ENCODE measurements around the gene DCTPP1. TPM values are rescaled to one million over a fixed set of nuclear protein-coding genes. Genes with fewer than 3 reads are reported as not detected.
A peak's percentile ranks its signal among the peaks of the same experiment; 100 is the strongest.

Gene DCTPP1
- total and polyA plus RNA-seq, 2 donors (not counting 3 experiments of a cell fraction or from before 2014, with no cell fraction given): 68.0 to 88.6 TPM

- TF ChIP-seq POLR2AphosphoS5 (IDR thresholded peaks at IDR 0.05; ENCODE audit: insufficient read depth, low read depth, low read length) (peak; percentile 95), CTCF (IDR thresholded peaks at IDR 0.05; ENCODE audit: extremely low read depth in 1 of 2, insufficient read depth in 1 of 2, low read depth in 1 of 2, low read length in 2 of 2) (peak in 1 of 2 donors; percentile 37), MAX (IDR thresholded peaks at IDR 0.05; ENCODE audit: insufficient read depth, insufficient read length) (peak; percentile 19), FOS (IDR thresholded peaks at IDR 0.05; ENCODE audit: borderline replicate concordance, insufficient read depth, low read length) (no peak), POLR2A (IDR thresholded peaks at IDR 0.05; ENCODE audit: low read depth, low read length) (peak; percentile 42), JUN (IDR thresholded peaks at IDR 0.05; ENCODE audit: borderline replicate concordance, insufficient read depth, insufficient read length, low read depth) (no peak)
- FAIRE-seq (peak; percentile 87), DNase-seq (ENCODE audit: low read depth, low spot score) (peak; percentile 96)
- Histone ChIP-seq H3K27me3 (ENCODE audit: control insufficient read depth in 2 of 2, insufficient read depth in 2 of 2, low read length in 2 of 2) (no peaks in the 10 kb centered on the region), H3K4me3 (replicated peaks in 1 of 3; ENCODE audit: insufficient read depth in 1 of 3, low read depth in 1 of 3, low read length in 3 of 3) (peak overlapping the region in 2 of 3 experiments; percentile 44 to 57), H3K27ac (ENCODE audit: insufficient read depth, low read depth, low read length) (no peak overlapping the region), H3K9me3 (replicated peaks; ENCODE audit: control insufficient read depth, insufficient read depth, low read length) (no peaks in the 10 kb centered on the region), H4K20me1 (replicated peaks; ENCODE audit: control insufficient read depth, extremely low read depth, insufficient read depth, low read length) (no peaks in the 10 kb centered on the region), H3K36me3 (ENCODE audit: control insufficient read depth in 2 of 2, extremely low read depth in 1 of 2, insufficient read depth in 2 of 2, low read length in 2 of 2) (peaks cover 3 to 6% of the 10 kb centered on the region in 2 experiments), H3K79me2 (ENCODE audit: control insufficient read depth, insufficient read depth, low read length) (no peaks in the 10 kb centered on the region), H3K9ac (replicated peaks; ENCODE audit: extremely low read depth, insufficient read depth, low read length) (no peak overlapping the region), H3K4me2 (ENCODE audit: insufficient read depth, low read length) (peak overlapping the region; percentile 53), H2AFZ (ENCODE audit: low read depth, low read length) (peak overlapping the region; percentile 62), H3K9me1 (replicated peaks; ENCODE audit: control insufficient read depth, extremely low read depth, insufficient read depth, low read length) (no peaks in the 10 kb centered on the region), H3K4me1 (ENCODE audit: control insufficient read depth, extremely low read depth, insufficient read depth, low read length) (peaks cover 3% of the 10 kb centered on the region)
- ChIA-PET CTCF (interaction anchor here (0.5 to 4.8 kb wide), 19 partner anchors 8 to 326 kb away, joined by 3 to 46 read pairs (median 6); partner anchors contain the start of genes CD2BP2, CORO1A, DCTPP1 and MAPK3), POLR2A (interaction anchor here (0.5 to 1.4 kb wide), 3 partner anchors 10 to 302 kb away, joined by 3 to 7 read pairs (median 6); partner anchors contain the start of genes DCTPP1 and ZNF771)
- dilution Hi-C loops (cut with MboI; ENCODE audit: extremely low pct_ligation_motif_present, low sequenced_read_pairs) (no loop called here), intact Hi-C loops (cut with micrococcal nuclease) (loop anchor here (1.0 kb wide), 3 partner anchors 8 to 28 kb away; partner anchors contain the start of gene SEPHS2)
- no TSS peak for BruUV-seq (replicated peaks)
Measured at GRCh38 chr16:30417529-30418349, 12.1 kb downstream of the DCTPP1 start.

Measured in endothelial cell of umbilical vein (primary cell).